Stimulated activated CD8-positive, alpha-beta memory T cell treated with anti-CD3 and anti-CD28 coated beads, Interleukin-2, amount 100 ng/mL, for 1 hour (primary cell): ENCODE results near the gene PPT1.
"Not testable (repeated sequence)": the region's sequence is repeated elsewhere in the genome, so short reads cannot be mapped to it uniquely, and the experiment has no call there.

Experiments
- DNase-seq, 2 donors: peaks; one replicate each; pipeline ENCODE4 v3.0.0-alpha.2; 2020; ENCODE audit warnings: low read depth in 2 of 2

Gene PPT1

GRCh38 chr1:40057310-40058030 lies 39.6 kb downstream of the PPT1 start:
- no peak for DNase-seq

DNA sequence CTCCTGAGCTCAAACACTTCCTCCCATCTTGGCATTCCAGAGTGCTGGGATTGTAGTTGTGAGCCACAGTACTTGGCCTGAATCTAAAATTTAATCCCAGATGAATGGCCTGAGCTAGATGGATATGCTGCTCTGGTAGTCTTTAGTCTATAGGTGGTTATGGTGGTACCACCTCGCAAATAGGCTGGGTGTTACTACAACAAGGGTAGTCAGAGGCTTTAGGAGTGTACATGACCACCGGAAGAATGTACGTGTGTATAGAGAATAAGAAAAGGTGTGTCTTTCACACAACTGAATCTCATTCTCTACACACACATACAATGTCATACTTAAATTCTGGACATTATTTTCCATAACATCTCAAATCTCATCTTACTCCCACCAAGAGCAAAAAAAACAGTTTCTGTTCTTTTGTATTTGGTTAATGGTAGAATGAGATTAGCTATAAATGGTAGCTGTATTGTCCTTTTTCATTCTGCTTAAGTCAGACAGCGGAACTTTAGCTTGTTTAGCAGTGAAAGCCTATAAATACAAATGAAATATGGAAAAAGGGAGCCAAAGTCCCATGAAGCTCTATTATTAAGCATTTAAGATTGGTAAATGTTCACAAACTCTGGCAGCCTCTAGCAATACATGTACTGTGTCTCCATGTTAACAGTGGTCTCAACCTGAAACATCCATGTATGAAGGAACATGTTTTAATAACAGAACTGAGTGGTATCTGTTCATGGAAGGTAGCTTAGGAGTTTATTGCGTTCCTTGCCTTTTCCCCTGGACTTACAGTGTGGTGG lies 40.3 kb downstream of the PPT1 start:
- no peak for DNase-seq

DNA sequence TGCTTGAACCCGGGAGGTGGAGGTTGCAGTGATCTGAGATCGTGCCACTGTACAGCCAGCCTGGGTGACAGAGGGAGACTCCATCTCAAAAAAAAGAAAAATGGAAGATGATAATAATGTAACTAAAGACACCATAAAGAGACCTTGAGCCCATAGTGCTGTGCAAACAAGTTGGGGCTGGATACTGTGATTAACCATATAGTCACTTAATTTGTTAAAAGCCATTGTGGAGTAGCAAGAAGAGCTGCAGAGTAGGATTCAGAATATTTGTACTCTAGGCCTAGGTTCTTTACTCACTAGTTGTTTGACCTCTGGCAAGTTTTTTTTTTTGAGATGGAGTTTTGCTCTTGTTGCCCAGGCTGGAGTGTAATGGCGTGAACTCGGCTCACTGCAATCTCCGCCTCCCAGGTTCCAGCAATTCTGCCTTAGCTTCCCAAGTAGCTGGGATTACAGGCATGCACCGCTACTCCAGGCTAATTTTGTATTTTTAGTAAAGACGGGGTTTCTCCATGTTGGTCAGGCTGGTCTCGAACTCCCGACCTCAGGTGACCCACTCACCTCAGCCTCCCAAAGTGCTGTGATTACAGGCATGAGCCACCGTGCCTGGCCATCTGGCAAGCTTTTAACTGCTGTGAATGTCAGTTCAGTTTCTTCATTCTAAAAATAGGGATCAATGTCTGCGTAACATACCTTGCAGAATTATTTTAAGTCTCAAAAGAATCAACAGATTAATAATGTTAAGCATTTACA lies 43.7 kb downstream of the PPT1 start:
- no peak for DNase-seq

DNA sequence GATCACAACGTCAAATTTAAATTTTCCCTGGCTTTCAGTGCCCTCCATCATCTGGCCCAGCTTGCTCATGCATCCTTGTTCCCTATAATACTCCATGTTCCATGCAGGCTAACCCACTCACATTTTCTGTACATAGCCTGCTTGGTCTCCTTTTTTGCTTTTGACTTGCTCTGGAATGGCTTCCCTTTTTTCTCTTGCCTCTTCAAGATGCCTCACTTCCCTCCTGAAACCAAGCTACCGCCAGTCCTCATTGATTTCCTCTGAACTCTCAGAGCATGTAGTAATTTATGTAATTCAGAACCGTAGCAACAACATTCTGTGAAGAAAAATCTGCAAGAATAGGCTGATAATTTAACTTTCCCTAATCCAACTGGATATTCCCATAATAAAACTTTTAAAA lies 46.2 kb downstream of the PPT1 start:
- no peak for DNase-seq

DNA sequence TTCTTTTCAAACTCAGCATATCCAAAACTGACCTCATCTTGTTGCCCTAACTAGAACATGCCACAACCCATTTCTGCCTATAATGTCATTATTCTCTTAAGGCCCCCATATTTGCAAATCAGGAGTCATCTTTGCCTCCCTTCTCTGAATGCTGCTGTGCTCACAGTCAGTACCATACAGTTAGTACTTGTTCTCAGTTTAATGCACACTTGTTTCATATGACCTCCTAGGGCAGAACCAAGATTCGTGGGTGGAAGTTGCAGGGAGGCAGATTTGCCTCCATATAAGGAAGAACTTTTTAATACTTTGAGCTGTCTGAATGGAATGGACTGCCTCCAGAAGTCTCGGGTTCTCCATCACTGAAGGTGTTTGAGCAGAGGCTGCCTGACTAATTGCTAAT lies 47.3 kb downstream of the PPT1 start:
- DNase-seq: no peak

DNA sequence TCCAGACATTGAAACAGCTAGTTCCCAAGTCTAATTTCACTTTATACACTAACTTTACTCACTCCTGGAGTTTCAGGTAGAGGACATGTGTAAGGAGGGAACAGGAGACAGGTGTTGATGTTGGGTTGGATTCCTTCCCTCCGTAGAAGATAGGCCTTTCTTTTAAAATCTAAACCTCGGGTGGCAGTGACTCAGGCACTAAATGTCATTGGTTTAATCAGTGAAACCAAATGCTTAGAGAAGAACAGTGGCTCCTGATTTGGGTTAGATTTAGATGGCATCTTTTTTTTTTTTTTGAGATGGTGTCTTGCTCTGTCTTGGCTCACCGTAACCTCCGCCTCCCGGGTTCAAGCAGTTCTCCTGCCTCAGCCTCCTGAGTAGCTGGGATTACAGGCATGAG lies 49.3 kb downstream of the PPT1 start:
- no peak for DNase-seq

DNA sequence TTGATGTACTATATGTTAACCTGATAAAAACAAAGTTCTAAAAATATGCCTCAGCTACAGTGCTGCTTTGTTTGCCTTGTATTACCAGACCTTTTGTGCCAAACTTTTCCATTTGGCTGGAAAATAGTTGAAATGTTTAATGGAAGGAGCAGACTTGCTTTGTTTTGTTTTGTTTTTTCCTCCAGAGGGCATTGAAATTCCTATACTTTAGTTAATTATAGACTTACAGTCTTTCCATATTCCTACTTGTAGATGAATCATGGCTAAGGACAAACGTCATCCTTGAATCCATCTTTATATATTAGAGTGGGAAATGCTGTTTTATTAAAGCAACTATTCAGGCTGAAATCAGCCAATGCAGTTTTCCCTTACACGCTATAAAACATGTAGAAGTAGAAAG lies 49.8 kb downstream of the PPT1 start:
- no peak for DNase-seq

GRCh38 chr1:40045766-40046165 lies 51.3 kb downstream of the PPT1 start:
- no peak for DNase-seq

DNA sequence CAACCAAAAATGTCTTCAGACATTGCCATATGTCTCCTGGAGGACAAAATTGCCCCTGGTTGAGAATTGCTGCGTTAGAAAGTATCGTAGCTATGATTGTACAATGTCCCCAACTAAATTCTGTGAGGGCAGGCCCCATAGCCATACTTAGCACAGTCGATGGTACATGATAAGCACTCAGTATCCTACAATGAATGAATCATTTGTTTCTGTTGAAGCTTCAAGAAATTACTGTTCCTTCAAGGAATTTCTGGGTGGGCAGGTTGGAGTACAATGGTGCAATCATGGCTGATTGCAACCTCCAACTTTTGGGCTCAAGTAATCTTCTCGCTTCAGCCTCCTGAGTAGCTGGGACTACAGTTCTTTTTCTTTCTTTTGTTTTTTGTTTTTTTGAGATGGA lies 51.9 kb downstream of the PPT1 start:
- no peak for DNase-seq

- no peak for DNase-seq
Measured at GRCh38 chr1:40044110-40044509, 52.9 kb downstream of the PPT1 start.

DNA sequence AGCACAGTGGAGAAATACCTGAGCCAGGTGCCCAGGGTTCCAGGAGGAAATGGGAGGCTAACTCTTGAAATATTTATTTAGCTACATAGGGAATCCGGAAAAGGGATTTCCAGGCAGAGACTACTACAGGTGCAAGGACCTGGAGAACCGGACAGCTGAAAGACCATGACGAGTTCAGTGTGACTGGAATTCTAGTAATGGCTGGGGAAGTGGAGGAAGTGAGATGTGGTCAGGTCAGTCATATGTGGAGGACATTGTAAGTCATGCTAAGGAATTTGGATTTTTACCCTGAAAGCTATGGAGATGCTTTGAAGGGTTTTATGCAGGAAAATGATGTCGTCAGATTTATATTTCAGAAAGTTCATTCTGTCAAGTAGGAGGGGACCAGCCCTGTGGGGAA lies 54.7 kb downstream of the PPT1 start:
- DNase-seq: no peak

DNA sequence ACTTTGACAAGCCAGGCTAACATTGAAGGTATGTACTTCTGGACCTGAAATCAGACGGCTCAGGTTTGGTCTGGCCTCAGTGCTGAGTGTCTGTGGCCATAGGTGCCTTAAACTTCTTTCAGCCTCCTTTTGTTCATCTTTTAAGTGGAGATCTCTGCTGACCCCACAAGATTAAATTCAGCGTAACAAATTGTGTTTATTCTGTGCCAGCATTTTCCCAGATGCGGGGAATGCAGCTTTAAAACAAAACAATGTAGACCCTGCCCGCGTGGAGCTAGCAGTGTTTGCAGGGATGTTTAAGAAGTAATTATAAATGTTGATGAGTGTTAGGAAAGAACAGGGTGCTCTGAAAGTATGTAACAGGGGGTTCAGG lies 55.6 kb downstream of the PPT1 start:
- no peak for DNase-seq

DNA sequence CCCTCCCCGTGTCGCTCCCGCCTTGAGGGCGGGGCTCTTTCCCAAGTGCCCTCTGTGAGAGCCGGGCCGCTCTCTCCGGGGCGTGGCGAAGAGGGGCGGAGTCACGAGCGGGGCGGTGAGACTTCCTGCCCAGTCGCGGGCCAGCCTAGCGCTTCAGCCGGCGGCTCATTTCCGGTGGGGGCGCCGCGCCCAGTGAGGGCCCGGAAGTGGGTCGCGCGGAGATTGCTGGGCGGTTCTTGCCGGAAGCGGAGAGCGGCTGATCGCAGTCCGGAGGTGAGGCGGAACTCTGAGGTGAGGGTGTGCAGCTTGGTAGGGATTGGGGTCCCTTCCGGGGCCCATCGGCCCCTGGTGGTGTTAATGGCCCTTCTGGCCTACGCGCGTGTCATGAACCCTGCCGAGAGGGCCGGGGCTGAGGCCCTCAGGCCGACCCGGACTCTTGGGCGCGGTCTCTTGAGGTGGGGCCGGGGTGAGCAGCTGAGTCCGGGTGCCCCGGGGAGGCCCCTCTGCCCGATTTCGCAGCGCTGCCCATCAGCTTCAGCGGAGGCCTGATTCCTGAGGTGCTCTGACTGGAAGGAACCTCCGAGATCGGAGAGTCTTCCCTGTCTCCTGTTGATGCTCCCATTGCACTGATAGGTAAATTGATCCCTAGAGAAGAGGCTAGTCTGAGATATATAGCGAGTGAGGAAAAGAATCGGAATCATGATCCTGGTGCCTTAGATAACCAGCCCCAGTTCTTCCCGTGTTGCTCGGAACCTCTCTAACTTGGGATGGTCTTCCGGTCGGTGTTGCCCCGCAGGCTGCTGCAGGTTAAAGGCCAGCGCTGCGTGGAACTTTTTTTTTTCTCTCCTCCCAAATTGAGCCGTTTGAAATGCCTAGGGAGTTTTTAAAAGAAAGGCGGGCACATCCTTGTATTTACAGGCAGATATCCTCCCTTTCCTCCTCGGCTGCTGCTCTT lies 56.3 kb downstream of the PPT1 start, which contains the start of gene CAP1:
Gene CAP1 (plus strand): TSS at position 219 of the 955 bp plus-strand sequence. CDS start 18,618 bp downstream, outside the sequence.
- DNase-seq: peak; percentile 99 to 100

GRCh38 chr1:40039757-40040510 lies 57.1 kb downstream of the PPT1 start:
- peak; percentile 41 to 57 for DNase-seq

GRCh38 chr1:40039245-40039756 lies 57.8 kb downstream of the PPT1 start:
- DNase-seq: no peak

DNA sequence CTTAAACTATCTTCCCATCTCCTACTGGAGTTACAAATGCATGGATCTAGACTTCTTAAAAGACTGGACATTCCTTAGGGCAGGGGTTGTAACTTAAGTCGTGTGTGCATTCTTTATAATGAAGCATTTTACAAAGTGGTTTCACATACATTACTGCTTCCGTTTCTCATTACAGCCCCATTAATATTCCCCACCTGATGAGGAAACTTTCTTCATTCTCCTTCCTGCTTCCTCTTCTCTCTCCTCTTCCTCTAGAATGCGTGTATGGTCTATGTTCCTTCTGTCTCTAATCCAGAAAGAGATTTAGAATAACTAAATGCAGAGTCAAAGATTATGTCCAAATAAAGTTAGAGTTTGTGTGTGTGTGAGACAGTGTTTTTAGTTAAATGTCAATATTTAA lies 58.4 kb downstream of the PPT1 start:
- DNase-seq: no peak

- not testable (repeated sequence) for DNase-seq
Measured at GRCh38 chr1:40037254-40037653, 59.8 kb downstream of the PPT1 start.

- DNase-seq: no peak
Measured at GRCh38 chr1:40036574-40036973, 60.5 kb downstream of the PPT1 start.

DNA sequence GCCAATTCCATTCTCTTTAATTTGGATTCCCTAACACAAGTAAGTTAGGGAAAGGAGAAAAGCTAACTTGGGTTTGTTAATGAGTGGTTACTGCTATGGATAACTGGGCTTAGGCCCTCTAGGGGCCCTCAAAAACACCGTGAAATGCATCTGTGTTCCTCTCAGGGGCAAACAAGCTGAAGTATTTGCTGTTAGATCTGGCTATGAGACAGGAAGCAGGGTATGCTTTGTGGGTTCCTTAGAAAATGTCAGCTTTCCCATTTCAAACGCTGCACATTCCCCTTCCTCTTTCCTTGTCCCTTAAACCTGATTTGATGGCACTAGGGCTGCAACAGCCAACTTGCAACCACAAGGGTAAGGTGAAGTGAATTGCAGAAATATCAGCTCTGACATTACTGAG lies 62.2 kb downstream of the PPT1 start:
- DNase-seq: no peak

DNA sequence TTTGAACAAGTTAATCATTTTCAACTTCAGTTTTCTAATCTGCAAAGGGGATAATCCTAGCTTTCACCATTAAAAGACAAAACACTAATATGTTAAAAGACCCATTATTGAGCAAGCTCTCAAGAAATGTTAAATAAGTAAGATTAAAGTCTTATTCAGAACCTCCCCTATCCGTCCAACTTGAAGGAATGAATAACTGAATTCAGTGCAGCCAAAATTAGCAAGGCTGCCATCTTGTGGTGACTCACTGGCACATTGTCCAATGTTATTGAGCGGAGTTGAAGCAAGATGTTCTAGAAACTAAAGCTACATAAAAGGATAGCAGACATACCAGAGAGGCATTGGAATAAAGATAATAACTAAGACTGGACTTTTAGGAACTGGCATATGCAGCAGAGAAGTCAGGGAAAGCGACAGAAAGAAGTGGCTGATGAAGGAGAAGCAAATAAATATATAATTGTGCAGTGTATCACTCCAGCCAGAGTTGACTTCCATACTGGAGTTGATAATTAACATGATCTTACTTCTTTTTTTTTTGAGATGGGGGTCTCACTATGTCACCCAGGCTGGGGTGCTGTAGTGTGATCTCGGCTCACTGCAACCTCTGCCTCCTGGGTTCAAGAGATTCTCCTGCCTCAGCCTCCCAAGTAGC lies 64.7 kb downstream of the PPT1 start:
- peak in 1 of 2 donors; percentile 33 for DNase-seq
